ENCODE data around the gene RBM20. TPM values are rescaled to one million over a fixed set of nuclear protein-coding genes. Genes with fewer than 3 reads are reported as not detected.
A peak's percentile ranks its signal among the peaks of the same experiment; 100 is the strongest.

RBM20 gene
- total RNA-seq, 1 donor from 2014 or later = 4.6 TPM

GRCh38 chr10:110872984-110873923, 229.1 kb downstream of the RBM20 start:
- no peak for DNase-seq

DNA sequence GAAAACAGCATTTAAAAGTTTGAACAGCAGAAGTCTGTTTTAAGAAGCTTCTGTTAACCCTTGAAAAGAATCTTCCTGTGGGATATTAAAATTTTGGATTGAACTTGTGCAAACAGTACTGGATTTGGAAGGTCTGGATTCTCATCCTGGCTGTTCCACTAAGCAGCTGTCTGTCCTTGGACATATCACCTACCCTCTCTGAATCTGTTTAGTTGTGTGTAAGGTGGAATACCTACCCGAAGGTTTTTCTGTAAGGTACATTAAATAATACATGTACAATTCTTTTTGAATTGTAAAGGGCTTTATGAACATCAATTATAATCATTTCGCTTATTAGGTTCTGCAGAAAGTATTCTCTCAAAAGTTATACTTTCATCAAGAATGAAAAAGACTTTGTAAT, 229.8 kb downstream of the RBM20 start:
- DNase-seq = no peak

- no peak for DNase-seq
Observed at GRCh38 chr10:110876000-110876399, 231.9 kb downstream of the RBM20 start.

- no peak for DNase-seq
Observed at GRCh38 chr10:110876788-110877187, 232.7 kb downstream of the RBM20 start.

DNA sequence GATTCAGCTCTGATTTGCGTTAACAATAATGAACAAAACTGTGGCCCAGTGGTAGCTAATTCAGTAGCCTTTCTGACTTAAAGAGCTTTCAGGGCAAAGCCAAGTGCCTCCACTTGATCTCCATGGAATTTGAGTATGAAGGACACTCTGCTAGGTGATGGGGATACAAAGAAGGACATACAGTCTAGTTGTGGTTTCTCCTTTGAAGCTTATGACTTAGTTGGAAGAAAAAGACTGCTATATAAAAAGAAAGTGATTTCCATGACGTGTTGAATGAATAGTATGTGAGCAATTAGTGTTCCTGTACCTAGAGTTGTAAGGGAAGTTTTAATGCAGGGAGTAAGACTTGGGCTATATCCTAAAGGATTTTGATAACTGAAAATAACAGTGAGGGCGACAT, 235.9 kb downstream of the RBM20 start:
- no peak for DNase-seq

DNA sequence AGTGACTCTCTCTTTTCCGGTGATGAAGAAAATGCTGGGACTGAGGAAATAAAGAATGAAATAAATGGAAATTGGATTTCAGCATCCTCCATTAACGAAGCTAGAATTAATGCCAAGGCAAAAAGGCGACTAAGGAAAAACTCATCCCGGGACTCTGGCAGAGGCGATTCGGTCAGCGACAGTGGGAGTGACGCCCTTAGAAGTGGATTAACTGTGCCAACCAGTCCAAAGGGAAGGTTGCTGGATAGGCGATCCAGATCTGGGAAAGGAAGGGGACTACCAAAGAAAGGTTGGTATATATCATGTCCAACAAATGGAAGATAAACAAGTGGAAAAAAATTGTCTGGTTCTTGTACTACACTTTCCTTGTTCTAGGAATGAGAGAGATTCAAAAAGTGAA, 237.1 kb downstream of the RBM20 start:
- DNase-seq = no peak

DNA sequence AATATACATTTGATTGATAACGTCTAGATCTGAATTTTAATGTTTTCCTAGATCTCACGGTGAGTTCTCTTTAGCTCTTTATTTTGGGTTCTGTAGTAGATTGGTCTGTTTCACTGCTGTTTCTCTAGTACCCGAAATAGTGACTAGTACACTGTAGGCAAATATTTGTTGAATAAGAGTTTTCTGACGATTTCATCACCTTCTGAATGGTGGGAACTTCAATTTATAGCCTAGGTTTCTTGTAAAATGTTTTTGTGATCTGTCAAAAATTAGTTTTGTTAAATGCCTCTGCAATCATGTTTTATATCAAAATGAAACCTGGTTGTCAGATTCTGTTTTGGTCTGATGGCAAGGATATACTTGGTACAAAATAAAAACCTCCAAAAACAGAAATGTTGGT, 237.8 kb downstream of the RBM20 start:
- no peak for DNase-seq

GRCh38 chr10:110883924-110884323, 239.8 kb downstream of the RBM20 start:
- peak; percentile 70 for DNase-seq

GRCh38 chr10:110885932-110886674, 242.0 kb downstream of the RBM20 start:
- no peak for DNase-seq

DNA sequence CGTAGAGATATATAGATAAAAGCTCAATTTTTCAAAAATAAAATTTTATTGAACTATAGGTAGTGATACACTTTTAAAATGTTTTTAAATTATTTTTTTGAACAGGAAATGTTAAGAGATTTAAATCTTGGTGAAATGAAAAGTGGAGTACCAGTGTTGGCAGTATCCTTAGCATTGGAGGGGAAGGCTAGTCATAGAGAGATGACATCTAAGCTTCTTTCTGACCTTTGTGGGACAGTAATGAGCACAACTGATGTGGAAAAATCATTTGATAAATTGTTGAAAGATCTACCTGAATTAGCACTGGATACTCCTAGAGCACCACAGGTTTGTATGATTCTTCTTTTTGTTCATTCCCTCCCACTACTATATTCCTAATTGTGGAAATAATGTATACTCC, 243.4 kb downstream of the RBM20 start:
- DNase-seq = no peak

Other genes starting within 250 kb of the RBM20 start
- 20.9 and 31.3 TPM in 2 replicates for gene DUSP5, start 146.4 kb upstream of the RBM20 start, total RNA-seq
- 29.6 and 47.3 TPM in 2 replicates for gene SMC3, start 76.6 kb upstream of the RBM20 start, total RNA-seq
- 171 and 200 TPM in 2 replicates for gene PDCD4, start 227.6 kb downstream of the RBM20 start, total RNA-seq

Measured in dermis blood vessel endothelial cell (primary cell).